Stimulated activated CD4-positive, alpha-beta T cell treated with anti-CD3 and anti-CD28 coated beads, Interleukin-12 subunit alpha, Interleukin-12 subunit beta, amount 100 ng/mL, for 4 hours (primary cell): ENCODE data around the gene LAPTM5.
A peak's percentile ranks its signal among the peaks of the same experiment; 100 is the strongest.
"Not testable (repeated sequence)": the region's sequence is repeated elsewhere in the genome, so short reads cannot be mapped to it uniquely, and the experiment has no call there.

ENCODE experiments used
- DNase-seq: peaks from one replicate; pipeline ENCODE4 v3.0.0-alpha.2; 2020

Gene LAPTM5

GRCh38 chr1:30768830-30769718, 11.5 kb upstream of the LAPTM5 start:
- no peak for DNase-seq

- no peak for DNase-seq
Measured at GRCh38 chr1:30768159-30768829, 10.7 kb upstream of the LAPTM5 start.

GRCh38 chr1:30766948-30767347, 9.4 kb upstream of the LAPTM5 start:
- DNase-seq, result not testable (repeated sequence)

- DNase-seq, result no peak
Measured at GRCh38 chr1:30765556-30766434, 8.2 kb upstream of the LAPTM5 start.

- no peak for DNase-seq
Measured at GRCh38 chr1:30764939-30765555, 7.5 kb upstream of the LAPTM5 start.

GRCh38 chr1:30764396-30764795, 6.8 kb upstream of the LAPTM5 start:
- no peak for DNase-seq

GRCh38 chr1:30763651-30764248, 6.2 kb upstream of the LAPTM5 start:
- no peak for DNase-seq

GRCh38 chr1:30762930-30763650, 5.5 kb upstream of the LAPTM5 start:
- DNase-seq, result no peak

- DNase-seq, result no peak
Measured at GRCh38 chr1:30762152-30762929, 4.8 kb upstream of the LAPTM5 start.

GRCh38 chr1:30761381-30762151, 4.0 kb upstream of the LAPTM5 start:
- no peak for DNase-seq

- no peak for DNase-seq
Measured at GRCh38 chr1:30760596-30761324, 3.2 kb upstream of the LAPTM5 start.

- no peak for DNase-seq
Measured at GRCh38 chr1:30759718-30760281, 2.2 kb upstream of the LAPTM5 start.

- DNase-seq, result no peak
Measured at GRCh38 chr1:30758785-30759380, 1.3 kb upstream of the LAPTM5 start.

GRCh38 chr1:30758121-30758688, 631 bp upstream of the LAPTM5 start:
- DNase-seq, result no peak

- peak; percentile 42 for DNase-seq
Measured at GRCh38 chr1:30756545-30757351, 826 bp downstream of the LAPTM5 start.

- DNase-seq, result no peak
Measured at GRCh38 chr1:30756206-30756544, 1.4 kb downstream of the LAPTM5 start.

- no peak for DNase-seq
Measured at GRCh38 chr1:30755746-30756145, 1.8 kb downstream of the LAPTM5 start.
